HG02884 (cell line): Measurements from ENCODE around the gene PEMT.

Experiments
- ATAC-seq: cut with Tn5 transposase; IDR thresholded peaks from one replicate; pipeline ENCODE4 v1.9.1; 2021; ENCODE audit warnings: mild to moderate bottlenecking, moderate library complexity; ENCODE audit not compliant: unreplicated experiment

Gene PEMT

DNA sequence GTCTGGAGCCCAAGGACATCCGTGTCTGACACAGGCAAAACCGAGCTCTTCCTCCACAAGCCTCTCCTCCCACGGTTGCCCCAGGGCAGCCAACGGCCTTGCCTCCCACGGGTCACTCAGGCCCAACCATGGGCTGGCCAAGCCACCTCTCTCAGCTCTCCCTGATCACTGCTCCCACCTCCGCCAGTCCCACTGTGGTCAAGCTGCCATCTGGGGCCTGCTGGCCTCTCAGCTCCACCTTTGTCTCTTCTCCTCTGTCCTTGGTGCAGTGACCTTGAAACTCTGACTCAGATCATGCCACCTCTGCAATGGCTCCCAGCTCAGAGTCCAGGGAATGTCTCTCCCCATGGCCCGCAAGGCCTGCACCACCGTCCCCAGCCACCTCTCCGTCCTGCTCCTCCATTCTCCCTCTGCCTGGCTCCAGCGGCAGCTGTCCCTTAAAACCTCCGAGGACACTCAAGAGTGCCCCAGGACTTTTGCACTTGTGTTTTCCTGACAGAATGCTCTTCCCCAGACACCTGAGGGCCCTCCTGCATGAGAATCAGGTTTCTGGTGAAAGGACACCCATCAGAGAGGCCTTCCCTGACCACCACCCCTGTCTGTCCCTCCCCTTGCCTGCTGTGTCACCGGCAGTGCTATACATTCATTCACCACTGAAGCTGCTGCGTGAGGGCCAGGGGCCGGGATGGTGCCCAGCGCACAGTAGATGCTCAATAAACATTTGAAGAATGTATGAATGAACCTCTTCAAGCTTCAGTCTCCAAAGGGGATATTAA lies 19.3 kb downstream of the PEMT start:
- ATAC-seq = no peak

DNA sequence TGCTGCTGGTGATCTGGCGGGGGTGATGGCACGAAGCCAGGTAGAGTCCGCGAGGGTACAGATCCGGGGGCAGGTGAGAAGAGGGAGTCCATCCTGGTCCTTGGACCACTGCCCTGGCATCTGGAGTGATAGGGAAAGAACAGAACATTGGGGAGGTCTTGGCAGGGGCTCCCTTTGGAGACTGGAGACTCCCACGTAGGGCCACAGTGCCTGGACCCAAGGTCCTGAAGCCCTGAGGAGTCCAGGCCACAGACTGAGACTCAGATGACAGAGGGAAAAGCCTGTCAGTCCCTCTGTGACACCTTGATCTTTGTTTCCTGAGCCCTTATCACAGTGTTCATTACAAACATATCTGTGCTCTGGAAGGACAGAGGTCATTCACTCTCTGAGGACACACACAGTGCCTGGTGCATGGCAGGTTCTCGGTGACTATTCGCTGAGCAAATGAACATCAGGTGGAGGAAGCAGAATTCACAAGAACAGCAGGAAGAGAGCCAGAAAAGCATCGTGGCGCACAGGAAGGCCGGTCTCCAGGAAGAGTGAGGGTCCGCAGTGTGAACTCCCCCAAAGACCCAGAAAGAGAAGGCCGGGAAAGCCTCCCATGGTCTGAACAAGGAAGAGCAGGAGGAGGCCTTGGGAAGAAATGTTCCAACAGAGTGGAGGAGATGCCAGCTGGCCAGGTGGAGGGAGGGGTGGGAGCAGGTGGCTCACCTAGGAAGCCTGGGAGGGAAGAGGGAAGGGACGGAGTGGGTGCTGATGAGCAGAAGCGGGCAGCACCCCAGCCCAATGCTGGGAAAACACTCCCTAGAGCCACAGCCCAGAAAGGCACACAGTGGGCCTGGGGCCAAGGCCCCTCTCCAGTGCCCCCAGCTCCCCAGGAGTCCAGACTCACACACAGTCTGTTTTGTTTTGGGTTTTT lies 20.5 kb downstream of the PEMT start:
- ATAC-seq = no peak

DNA sequence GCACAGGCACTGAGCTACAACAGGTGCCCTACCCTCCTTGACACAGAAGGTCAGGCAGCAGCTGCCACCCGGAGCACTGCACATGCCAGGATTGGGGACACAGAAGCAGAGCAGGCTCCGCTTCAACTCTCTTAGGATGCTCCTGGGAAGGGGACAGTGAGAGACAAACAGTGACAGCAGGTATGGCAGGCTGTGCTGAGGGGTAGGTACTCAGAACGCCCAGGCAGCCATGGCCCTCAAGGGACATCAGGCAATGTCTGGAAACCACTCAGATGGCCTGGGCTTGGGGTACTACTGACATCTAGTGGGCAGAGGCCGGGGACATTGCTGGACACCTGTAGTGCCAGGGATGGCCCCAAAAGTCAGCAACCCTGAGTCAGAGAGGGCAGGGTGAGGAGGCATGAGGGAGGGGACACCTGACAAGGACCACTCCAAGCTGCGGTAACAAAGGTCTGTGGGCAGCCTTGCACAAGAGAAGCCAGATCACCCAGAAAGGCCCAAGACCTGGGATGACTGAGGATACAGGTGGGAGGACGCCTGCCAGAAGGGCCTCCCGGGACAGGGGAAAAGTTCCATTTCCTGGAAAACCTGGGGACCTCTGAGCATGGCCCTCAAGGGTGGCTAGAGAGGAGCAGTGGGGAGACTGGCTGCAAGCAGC lies 21.2 kb downstream of the PEMT start:
- ATAC-seq = no peak

DNA sequence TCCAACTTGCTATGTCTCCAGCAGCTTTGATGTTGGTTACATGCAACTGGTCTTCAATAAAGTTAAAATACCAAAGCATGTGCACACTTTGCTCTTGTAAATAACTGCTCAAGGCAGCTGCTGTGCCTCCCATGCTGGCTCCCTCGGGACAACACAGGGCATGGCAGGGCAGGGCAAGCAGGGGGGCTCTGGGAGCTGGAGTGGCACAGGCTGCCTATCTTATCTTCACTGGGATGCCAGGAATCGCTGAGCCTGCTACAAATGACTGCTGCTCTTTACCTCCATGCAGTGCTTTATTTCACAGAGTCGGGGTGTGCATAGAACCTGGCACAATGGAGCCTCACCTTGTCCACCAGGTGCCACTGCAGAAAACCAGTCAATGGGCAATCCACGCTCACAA lies 21.8 kb downstream of the PEMT start:
- ATAC-seq = no peak

DNA sequence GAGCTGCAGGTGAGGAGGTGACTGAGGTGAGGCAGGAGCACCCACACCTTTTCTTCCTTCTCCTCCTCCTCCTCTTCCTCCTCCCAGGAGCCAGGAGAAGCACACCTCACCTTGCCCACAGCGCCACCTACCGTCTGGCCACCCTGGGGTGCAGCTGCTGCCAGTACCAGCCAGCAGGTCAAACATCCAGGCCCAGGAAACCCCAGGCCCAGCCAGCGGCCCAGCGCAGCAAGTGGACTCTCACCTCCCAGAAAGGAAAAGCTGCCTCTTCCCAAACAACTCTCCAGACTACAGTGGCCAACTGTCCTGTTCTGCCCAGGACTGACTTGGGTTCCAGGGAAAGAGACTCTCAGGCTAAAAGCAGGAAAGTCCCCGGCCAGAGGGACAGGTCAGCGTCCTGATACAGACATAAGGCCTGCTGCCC lies 22.7 kb downstream of the PEMT start:
- ATAC-seq = no peak

DNA sequence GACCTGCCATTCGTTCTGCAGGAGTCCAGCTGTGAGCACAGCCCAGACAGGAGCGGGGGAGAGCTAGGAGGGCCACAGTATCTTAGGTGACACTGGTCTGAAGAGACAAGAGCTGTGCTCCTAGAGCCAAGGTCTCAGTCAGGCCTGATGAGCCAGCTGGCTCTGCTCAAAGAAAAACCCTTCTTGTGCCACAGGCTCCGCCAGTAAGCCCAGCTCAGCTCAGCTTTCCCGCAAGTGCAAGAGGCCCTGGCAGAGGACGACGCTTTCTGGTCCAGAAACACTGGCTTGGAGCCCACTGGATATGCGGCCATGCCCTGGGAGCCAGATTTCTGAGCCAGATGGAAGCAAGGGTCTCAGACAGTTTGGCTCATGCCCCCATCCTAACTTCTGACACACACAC lies 23.9 kb downstream of the PEMT start:
- ATAC-seq = no peak

DNA sequence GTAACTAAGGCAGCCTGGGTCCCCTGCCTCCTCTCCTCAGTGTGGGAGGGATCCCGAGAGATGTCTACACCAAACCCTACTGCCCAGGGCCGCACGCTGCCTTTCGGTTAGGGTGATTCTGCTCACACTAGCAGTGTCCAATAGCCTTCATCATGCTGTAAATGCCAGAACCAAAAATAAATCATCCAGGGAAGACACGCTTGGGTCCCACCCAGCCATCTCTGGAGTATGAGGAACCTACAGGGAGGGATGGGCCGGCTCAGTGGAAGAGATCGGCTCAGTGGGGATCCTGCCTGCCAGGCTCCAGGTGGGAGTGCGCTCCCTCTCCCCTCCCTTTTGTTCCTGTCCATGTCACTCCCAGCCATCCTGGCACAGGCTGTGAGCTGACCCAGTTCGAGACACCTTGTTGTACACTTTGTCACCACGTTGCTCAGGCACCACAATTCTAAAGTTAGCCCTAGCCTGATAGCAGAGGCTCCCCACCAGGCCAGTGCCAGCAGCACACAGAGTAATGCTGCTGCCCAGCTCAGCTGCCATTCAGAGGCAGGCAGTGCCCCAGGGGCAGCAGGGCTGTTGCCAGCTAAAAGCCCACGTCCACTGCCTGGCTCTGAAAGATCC lies 24.5 kb downstream of the PEMT start:
- ATAC-seq = no peak

DNA sequence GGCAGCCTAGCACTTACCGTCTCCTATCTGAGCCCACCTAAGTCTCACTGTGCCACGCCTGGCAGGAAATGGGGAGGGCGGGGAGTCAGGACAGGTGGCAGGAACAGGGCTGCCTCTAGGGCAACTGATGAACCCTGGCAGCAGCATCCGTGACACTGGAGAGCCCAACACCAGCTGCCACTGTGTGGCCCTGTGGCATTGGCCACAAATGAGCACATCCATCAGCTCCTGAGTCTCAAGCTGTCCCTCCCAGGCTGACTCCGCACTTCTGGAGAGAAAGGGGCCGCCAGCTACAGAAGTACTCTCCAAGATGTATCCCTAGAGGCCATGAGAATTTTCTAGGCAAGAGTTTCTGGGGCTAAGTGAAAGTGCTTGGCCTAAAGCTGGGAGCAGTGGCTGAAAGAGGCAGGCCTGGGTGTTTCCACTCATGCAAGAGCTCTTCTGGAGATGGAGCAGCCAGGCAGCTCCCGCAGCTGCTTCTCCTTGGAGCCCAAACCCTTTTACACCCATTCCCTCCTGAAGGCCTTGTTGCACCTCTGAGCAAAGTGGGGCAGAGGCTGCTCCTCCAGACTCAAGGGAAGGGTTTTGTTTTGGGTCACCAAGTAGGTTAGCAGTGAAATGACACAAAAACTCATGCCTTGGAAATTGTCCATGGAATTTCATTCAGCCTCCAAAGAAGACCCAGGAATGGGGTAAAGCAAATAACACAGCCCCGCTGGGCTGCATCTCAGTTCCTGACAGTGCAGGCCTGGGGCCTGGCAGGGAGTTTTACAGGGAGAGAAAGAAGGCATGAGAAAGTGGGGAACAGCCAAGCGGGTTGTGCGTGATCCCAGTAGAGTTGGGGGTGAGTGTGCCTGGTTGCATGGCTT lies 25.8 kb downstream of the PEMT start:
- no peak for ATAC-seq

DNA sequence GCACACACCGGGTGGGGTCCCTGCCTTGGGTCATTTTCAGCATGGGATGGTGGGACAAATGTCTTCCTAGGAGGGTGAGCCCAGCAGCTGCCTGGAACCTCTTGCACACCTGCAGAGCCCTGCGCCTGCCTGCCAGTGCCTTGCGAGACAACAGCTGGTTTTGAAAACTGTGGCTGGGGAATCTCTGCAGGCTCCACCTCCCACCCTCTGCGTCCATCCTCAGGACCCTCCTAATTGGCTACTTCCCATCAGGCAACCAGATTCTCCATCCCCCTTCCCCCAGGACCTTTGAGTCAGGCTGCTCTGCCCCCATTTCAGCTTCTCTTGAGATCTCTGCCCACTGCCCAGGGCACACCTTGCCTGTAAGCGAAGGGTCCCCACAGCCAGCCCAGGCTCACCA lies 26.6 kb downstream of the PEMT start:
- no peak for ATAC-seq

DNA sequence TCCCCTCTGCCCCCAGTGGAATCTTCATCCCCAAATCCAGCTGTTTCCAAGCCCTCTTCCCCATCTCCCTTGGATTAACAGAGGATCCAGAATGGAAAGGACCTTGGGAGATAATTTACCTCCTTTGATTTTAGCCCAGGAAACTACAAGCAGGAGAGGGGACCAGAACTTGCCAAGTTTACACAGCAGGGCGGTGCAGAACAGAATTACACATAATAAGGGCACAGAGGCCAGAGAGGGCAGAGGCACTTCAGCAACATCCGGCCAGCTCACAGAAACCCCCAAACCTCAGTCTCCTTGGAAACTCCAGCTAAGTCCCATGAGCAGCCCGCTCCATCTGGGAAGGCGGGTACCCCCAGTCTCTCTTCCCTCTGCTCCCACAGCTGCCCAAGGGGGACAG lies 27.2 kb downstream of the PEMT start:
- ATAC-seq = no peak

DNA sequence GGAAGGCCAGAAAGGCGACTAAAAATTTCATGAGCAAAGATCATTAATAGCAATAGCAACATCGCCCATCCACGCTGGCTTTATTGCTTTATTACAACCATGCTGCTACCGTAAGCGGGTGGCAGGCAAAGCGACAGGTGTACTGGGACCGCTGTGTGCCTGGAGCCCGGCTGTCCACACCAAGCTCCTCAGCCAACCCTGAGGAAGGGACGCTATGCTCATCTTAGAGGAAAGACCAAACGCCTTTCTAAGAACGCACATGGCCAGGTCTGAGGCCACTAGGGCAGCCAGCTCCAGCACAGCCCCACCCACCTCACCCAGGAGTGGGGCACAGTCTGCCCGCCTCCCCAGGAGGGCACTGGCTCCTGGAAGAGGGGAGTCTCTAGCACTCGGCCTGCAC lies 28.0 kb downstream of the PEMT start:
- no peak for ATAC-seq

DNA sequence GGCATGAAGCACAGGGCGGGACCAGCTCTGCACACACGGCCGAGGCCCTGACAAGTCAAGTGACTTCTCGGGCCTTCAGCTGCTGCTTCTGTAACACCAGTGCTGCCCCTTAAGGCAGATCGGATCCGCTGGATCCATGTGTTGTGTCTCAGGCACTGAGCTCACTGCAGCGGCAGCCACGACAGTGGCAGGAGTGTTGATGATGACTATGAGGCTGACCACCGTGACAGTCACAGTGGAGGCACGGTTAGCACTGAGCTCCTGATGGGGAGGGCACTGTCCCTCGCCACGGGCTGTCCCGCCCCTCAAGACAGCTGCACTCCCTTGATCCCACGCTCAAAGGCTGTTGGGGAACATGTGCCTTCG lies 29.4 kb downstream of the PEMT start:
- no peak for ATAC-seq

DNA sequence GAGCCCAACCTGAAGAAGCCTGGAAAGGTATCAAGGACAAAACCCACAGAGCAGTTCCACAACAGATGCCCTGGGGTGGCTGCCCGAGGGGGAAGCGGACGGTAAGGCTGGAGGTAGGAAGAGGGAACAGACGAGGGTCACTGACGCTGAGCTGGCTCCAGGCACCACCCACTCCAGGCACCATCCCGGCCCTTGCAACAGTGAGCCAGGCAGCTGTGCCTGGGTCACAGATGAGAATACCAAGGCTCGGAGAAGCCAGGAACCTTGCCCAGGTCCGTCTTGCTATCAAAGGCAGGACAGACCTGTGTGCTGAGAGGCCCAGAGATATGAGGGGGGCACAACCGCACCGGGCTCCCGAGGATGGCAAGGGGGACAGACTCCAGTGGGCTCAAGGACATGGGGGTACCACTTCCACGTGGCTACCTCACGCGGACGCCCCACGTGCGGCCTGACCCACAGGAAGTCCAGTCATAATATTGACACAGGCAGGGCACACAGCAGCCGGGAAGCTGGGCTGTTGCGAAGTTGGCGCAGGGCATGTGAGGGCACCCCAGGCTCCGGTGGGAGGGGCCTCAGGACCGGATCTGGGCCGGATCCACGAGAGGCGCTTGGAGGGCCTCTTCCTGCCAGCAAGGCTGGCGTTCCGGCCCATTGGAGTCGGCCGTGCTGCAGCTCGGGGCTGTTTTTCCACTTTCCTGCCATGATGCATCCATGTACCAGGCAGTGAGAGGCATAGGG lies 29.9 kb downstream of the PEMT start:
- ATAC-seq = no peak

DNA sequence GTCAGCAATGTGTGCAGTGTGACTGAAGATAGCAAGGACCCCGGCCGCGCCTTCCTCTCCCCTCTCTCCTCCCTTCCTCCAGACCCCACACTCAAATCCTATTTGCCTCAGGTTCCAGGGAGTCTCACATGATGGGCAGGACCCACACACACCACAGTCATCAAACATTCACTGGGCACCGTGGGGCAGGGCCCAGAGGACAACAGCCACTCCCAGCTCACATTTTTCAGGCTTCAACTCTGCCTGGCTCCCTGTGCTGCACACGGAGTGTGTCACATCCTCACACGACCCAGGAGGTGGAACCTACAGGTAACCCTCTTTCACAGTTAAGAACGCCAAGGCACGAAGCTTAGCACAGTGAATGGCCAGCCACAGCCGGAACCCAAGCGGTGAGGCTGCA lies 30.5 kb downstream of the PEMT start:
- no peak for ATAC-seq

DNA sequence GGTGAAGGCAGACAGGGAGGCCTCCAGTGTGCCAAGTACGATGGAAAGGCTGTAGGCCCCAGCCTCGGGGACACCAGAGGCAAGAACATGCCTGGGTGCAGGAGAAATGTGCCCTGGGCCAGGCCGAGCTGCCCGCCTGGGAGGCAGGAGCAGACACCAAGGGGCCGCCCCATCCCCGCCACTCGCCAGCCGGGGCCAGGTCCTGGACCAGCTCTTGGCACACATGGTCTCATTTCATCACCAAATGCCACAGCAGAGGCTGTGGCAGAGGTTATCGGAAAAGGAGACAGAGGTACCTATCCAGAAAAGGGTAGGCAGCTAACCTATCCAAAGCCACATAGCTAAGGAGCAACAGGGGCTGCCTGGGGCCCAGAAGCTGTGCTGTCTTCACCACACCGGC lies 31.3 kb downstream of the PEMT start:
- ATAC-seq = no peak

DNA sequence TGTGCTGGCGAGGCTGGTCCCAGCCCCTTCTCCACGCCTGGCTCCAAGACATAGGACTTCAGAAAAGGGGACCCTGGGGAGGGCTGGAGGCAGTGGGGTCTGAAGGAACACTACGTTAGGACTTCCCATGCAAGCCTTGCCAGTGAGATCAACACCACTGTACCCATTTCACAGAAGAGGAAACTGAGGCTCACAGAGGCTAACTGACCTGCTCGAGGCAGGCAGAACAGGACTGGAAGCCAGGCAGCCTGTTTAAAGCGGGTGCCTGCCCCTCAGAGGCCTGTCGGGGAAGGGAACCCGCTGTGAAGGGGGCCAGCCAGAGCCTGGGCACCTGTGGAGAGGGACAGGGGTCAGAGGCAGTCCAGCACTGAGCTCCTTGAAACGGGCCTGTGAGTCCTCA lies 32.3 kb downstream of the PEMT start:
- no peak for ATAC-seq

DNA sequence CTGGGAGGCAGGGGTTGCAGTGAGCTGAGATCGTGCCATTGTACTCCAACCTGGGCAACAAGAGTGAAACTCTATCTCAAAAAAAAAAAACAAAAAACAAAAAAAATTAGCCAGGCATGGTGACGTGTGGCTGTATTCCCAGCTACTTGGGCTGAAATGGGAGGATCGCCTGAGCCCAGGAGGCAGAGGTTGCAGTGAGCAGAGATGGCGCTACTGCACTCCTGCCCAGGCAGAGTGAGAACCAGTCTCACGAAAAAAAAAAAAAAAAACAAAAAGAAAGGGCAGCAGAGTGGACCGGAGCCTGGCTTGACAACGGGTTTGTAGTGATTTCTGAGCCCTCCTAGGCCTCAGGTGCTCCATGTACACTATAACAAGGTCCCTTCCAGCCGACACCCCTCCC lies 33.1 kb downstream of the PEMT start:
- ATAC-seq = no peak

DNA sequence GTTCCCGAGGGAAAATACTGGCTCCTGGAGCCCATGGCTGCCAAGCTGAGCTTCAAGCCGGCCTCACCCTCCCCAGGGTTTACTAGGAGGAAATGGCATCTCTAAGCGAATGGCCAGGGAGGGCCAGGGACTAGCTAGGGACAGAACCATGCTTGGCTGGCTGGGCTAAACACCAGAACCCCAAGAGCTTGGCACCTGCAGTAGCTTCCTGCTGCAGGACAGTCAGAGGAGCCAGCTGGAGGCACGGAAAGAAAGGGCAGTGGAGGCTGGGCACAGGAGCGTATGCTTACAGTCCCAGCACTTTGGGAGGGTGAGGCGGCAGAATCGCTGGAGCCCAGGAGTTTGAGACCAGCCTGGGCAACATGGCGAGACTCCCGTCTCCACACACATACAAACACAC lies 33.7 kb downstream of the PEMT start:
- ATAC-seq = no peak

DNA sequence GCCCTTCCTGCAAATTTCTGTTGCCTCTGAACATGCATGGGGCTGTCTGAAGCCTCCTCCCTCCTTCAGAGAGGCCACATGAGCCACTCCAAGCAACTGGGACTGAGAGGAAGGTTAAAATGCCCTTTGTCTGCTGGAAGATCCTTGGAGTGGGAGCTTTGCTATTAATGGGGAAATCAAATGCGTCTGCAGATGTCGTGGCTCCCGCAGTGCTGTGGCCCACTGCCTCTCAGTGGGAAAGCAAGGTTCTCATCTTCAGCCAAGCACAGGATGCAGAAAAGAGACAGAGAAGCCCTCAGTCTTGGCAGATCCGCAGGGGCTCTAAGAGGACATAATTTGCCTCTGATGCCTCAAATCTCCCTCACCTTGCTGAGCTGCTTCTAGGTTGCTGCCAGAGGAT lies 34.8 kb downstream of the PEMT start:
- no peak for ATAC-seq

DNA sequence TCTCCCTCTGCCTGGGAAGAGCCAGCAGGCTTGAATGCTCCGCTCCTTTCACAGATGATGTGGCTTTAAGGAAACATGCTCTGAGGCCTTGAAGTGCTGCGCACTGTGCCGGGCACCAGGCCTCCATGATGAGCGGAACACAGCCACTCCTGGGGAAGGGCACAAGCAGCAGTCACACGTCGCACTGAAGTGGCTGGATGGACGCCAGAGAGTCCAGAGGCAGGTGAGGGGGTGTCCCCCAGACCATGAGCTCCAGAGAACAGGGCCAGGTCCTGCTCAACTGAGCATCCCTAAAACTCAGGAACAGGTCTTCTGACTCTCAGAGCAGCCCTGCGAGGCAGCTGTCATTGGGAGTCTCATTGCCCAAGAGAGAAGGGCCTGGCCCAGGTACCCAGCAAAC lies 35.6 kb downstream of the PEMT start:
- ATAC-seq = no peak
